Measurements from ENCODE around the gene KCTD1. TPM values are rescaled to one million over a fixed set of nuclear protein-coding genes. Genes with fewer than 3 reads are reported as not detected.

KCTD1 gene
- total RNA-seq, 1 donor from 2014 or later: 31.8 TPM

GRCh38 chr18:26510337-26510736 lies 38.0 kb downstream of the KCTD1 start:
- no peak overlapping the region for H3K4me2 ChIP-seq (ENCODE audit: low read length)
- TF ChIP-seq CTCF (IDR thresholded peaks at IDR 0.05; ENCODE audit: insufficient read depth, low read depth, low read length) (no peak), EZH2 (IDR thresholded peaks at IDR 0.05; ENCODE audit: insufficient read depth, low read length) (no peak)
- no peaks in the 10 kb centered on the region for H3K9me3 ChIP-seq (ENCODE audit: insufficient read depth, low read depth, low read length)
- peaks cover 5% of the 10 kb centered on the region for H3K79me2 ChIP-seq (ENCODE audit: insufficient read depth, low read length)
- no peaks in the 10 kb centered on the region for H3K36me3 ChIP-seq (ENCODE audit: insufficient read depth, low read length)
- no peak overlapping the region for H3K9ac ChIP-seq (ENCODE audit: low read length)
- H3K9me3 Mint-ChIP-seq (ENCODE audit: unreplicated experiment): no peaks in the 10 kb centered on the region
- H3K27ac ChIP-seq (ENCODE audit: low read depth, low read length): no peak overlapping the region
- no peak overlapping the region for H3K4me3 ChIP-seq (ENCODE audit: insufficient read depth, low read depth, low read length)
- no peak overlapping the region for H3K4me3 Mint-ChIP-seq (ENCODE audit: unreplicated experiment)
- DNase-seq (ENCODE audit: low read depth) (no peak), FAIRE-seq (no peak)
- peaks cover 6% of the 10 kb centered on the region for H3K4me1 ChIP-seq (ENCODE audit: insufficient read depth, low read length)
- H3K27ac Mint-ChIP-seq (ENCODE audit: unreplicated experiment): no peak overlapping the region
- no peaks in the 10 kb centered on the region for H3K27me3 Mint-ChIP-seq (ENCODE audit: low read depth, unreplicated experiment)
- peaks cover 15% of the 10 kb centered on the region for H3K4me1 Mint-ChIP-seq (ENCODE audit: low read depth, unreplicated experiment)
- H2AFZ ChIP-seq (ENCODE audit: low read depth, low read length): no peak overlapping the region
- H3K36me3 Mint-ChIP-seq (ENCODE audit: low read depth, unreplicated experiment): no peaks in the 10 kb centered on the region
- no peaks in the 10 kb centered on the region for H3K27me3 ChIP-seq (ENCODE audit: insufficient read depth, low read length)
- H4K20me1 ChIP-seq (ENCODE audit: insufficient read depth, low read length): peaks cover 7% of the 10 kb centered on the region

GRCh38 chr18:26506012-26506411 lies 42.3 kb downstream of the KCTD1 start:
- Histone ChIP-seq H3K27ac (ENCODE audit: low read depth, low read length) (no peak overlapping the region), H3K4me2 (ENCODE audit: low read length) (no peak overlapping the region), H3K4me3 (ENCODE audit: insufficient read depth, low read depth, low read length) (no peak overlapping the region), H3K79me2 (ENCODE audit: insufficient read depth, low read length) (no peaks in the 10 kb centered on the region), H3K9ac (ENCODE audit: low read length) (no peak overlapping the region), H3K4me1 (ENCODE audit: insufficient read depth, low read length) (no peaks in the 10 kb centered on the region), H3K9me3 (ENCODE audit: insufficient read depth, low read depth, low read length) (no peaks in the 10 kb centered on the region), H3K36me3 (ENCODE audit: insufficient read depth, low read length) (no peaks in the 10 kb centered on the region), H2AFZ (ENCODE audit: low read depth, low read length) (no peak overlapping the region), H4K20me1 (ENCODE audit: insufficient read depth, low read length) (peaks cover 10% of the 10 kb centered on the region), H3K27me3 (ENCODE audit: insufficient read depth, low read length) (no peaks in the 10 kb centered on the region)
- TF ChIP-seq EZH2 (IDR thresholded peaks at IDR 0.05; ENCODE audit: insufficient read depth, low read length) (no peak), CTCF (IDR thresholded peaks at IDR 0.05; ENCODE audit: insufficient read depth, low read depth, low read length) (no peak)
- no peaks in the 10 kb centered on the region for H3K9me3 Mint-ChIP-seq (ENCODE audit: unreplicated experiment)
- no peaks in the 10 kb centered on the region for H3K36me3 Mint-ChIP-seq (ENCODE audit: low read depth, unreplicated experiment)
- no peak for FAIRE-seq
- DNase-seq (ENCODE audit: low read depth): no peak
- peaks cover 3% of the 10 kb centered on the region for H3K4me1 Mint-ChIP-seq (ENCODE audit: low read depth, unreplicated experiment)
- no peaks in the 10 kb centered on the region for H3K27me3 Mint-ChIP-seq (ENCODE audit: low read depth, unreplicated experiment)
- no peak overlapping the region for H3K27ac Mint-ChIP-seq (ENCODE audit: unreplicated experiment)
- H3K4me3 Mint-ChIP-seq (ENCODE audit: unreplicated experiment): no peak overlapping the region

- Mint-ChIP-seq H3K4me3 (ENCODE audit: unreplicated experiment) (no peak overlapping the region), H3K4me1 (ENCODE audit: low read depth, unreplicated experiment) (peaks cover 1% of the 10 kb centered on the region), H3K36me3 (ENCODE audit: low read depth, unreplicated experiment) (no peaks in the 10 kb centered on the region), H3K9me3 (ENCODE audit: unreplicated experiment) (no peaks in the 10 kb centered on the region), H3K27ac (ENCODE audit: unreplicated experiment) (no peak overlapping the region), H3K27me3 (ENCODE audit: low read depth, unreplicated experiment) (no peaks in the 10 kb centered on the region)
- H3K79me2 ChIP-seq (ENCODE audit: insufficient read depth, low read length): no peaks in the 10 kb centered on the region
- no peaks in the 10 kb centered on the region for H3K36me3 ChIP-seq (ENCODE audit: insufficient read depth, low read length)
- H3K4me1 ChIP-seq (ENCODE audit: insufficient read depth, low read length): no peaks in the 10 kb centered on the region
- no peaks in the 10 kb centered on the region for H3K9me3 ChIP-seq (ENCODE audit: insufficient read depth, low read depth, low read length)
- no peak overlapping the region for H3K27ac ChIP-seq (ENCODE audit: low read depth, low read length)
- no peak overlapping the region for H3K4me3 ChIP-seq (ENCODE audit: insufficient read depth, low read depth, low read length)
- H3K9ac ChIP-seq (ENCODE audit: low read length): no peak overlapping the region
- TF ChIP-seq CTCF (IDR thresholded peaks at IDR 0.05; ENCODE audit: insufficient read depth, low read depth, low read length): no peak
- TF ChIP-seq EZH2 (IDR thresholded peaks at IDR 0.05; ENCODE audit: insufficient read depth, low read length): no peak
- no peaks in the 10 kb centered on the region for H3K27me3 ChIP-seq (ENCODE audit: insufficient read depth, low read length)
- H4K20me1 ChIP-seq (ENCODE audit: insufficient read depth, low read length): peaks cover 10% of the 10 kb centered on the region
- H3K4me2 ChIP-seq (ENCODE audit: low read length): no peak overlapping the region
- no peak for DNase-seq (ENCODE audit: low read depth)
- H2AFZ ChIP-seq (ENCODE audit: low read depth, low read length): no peak overlapping the region
- no peak for FAIRE-seq
These were observed 43.5 kb downstream of the KCTD1 start for GRCh38 chr18:26504831-26505230.

Data from astrocyte (in vitro differentiated cells and primary cell).